NK-92 treated with Interleukin-12 subunit alpha and Interleukin-12 subunit beta, amount 100 ng/mL, for 24 hours (cell line): ENCODE measurements around the gene AARS1.
"Not testable (repeated sequence)": the region's sequence is repeated elsewhere in the genome, so short reads cannot be mapped to it uniquely, and the experiment has no call there.

Source experiments
- DNase-seq: peaks from one replicate; lab custom pipeline; 2025; lab: John Stamatoyannopoulos, UW

The AARS1 gene

GRCh38 chr16:70289229-70290094 is at the start of gene AARS1:
AARS1 (minus strand) TSS chr16:70289506; CDS start chr16:70282763, 6,743 bp downstream.
- peak; percentile 91 for DNase-seq

DNA sequence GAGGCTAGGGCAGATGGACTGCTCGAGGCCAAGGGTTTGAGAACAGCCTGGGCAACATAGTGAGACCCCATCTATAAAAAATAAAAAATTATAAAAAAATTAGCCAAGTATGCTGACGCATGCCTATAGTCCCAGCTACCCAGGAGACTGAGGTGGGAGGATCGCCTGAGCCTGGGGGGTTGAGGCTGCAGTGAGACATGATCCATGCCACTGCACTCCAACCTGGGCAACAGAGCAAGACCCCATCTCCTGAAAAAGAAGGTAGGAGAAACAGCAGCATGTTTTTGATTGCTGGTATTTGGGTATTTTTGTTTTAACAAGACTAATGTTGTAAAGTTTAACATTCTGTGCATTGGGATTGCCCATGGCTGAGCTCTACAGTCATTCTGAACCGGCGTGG is 48.5 kb upstream of the AARS1 start:
- no peak for DNase-seq

DNA sequence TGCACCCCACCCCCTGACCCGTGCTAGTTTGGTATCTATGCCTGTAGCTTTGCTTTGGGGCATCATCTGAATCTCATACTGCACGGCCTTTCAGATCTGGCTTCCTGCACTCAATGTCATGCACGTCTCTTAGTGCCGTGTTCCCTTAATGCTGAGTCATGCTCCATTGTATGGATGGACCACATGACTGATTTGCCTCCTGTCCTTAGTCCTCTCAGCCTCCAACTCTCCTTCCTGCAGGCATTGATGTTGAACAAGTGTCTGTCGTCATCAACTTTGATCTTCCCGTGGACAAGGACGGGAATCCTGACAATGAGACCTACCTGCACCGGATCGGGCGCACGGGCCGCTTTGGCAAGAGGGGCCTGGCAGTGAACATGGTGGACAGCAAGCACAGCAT is 43.4 kb upstream of the AARS1 start:
- not testable (repeated sequence) for DNase-seq

DNA sequence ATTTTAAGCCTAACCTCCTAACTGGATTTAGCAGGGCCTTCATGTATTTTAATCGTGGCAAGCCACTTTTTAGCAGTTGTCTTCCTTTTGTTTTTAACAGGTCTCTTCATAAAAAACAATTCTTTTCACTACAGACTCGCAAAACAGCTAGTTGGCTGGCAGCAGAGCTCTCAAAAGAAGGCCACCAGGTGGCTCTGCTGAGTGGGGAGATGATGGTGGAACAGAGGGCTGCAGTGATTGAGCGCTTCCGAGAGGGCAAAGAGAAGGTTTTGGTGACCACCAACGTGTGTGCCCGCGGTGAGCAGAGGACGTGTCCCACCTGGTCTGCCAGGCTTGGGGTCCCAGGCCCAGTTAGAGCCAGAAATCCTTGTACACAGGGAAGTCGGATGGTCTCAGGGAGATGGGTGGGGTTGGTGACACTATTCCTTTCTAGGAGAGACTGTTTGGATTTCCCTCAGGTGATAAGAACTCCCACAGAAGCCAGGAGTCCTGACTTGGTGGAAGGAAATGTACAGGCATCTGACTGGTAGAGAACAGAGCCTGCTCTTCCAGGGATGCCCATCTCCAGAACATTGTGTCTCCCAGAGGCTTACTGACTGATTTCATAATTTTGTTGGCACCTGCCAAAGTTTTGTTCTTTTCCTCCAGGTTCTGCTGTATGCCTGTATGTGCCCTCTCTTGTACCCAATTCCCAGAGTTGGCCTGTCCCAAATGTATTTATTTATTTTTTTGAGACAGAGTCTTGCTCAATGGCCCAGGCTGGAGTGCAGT is 42.5 kb upstream of the AARS1 start:
- no peak for DNase-seq

DNA sequence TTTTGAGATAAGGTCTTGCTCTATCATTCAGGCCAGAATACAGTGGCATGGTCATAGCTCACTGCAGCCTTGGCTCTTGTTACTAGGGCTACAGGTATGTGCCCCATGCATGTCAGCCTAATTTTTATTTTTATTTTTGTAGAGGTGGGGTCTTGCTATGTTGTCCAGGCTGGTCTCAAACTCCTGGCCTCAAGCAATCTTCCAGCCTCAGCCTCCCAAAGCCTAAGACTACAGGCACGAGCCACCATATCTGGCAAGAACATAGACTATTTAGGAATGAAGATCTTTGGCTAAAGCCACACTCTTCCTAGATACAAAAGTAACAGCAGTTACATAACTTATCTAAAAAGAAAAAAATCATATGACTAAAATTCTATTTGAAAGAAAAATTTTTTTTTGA is 41.8 kb upstream of the AARS1 start:
- DNase-seq = no peak

DNA sequence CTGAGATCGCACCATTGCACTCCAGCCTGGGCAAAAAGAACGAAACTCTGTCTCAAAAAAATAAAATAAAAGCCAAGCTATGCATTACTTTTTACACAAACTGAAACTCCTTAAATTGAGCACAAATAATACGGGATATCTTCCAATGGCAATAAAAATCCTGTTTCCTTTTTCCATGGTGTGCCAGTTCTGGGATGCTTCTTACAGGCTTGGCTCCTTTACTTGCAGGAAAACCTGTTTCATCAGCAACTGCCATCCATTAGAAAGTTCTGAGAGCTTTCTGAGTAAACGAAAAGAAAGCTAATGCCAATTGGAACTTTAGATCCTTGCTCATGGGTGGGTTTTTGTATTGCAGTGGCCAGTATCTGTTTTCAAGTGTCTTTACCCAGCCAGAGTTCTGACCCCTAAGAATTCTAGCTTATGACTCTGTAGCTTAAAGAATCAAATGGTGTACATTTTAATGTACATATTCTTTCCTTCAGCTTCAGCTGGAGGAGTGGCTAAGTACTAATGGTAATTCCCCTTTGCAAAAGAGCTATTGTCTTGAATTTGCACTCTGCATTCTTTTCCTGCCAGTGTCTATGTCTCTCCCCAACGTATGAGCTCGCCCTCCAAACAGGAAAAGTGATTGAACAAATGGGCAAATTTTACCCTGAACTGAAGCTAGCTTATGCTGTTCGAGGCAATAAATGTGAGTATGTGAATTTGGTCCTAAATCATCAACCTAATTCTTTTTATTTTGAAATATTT is 35.9 kb upstream of the AARS1 start:
- no peak for DNase-seq

DNA sequence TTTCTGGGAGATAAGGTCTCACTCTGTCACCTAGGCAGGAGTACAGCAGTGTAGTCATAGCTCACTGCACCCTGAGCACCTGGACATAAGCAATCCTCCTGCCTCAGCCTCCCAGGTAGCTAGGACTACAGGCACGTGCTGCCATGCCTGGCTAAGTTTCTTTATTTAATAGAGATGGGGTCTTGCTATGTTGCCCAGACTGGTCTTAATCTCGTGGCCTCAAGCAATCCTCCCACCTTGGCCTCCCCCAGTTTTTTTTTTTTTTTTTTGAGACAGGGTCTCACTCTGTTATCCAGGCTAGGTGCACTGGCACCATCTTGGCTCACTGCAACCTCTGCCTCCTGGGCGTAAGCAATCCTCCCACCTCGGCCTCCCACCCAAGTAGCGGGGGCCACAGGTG is 30.8 kb upstream of the AARS1 start:
- DNase-seq = no peak

GRCh38 chr16:70307726-70308125 is 18.4 kb upstream of the AARS1 start:
- not testable (repeated sequence) for DNase-seq

DNA sequence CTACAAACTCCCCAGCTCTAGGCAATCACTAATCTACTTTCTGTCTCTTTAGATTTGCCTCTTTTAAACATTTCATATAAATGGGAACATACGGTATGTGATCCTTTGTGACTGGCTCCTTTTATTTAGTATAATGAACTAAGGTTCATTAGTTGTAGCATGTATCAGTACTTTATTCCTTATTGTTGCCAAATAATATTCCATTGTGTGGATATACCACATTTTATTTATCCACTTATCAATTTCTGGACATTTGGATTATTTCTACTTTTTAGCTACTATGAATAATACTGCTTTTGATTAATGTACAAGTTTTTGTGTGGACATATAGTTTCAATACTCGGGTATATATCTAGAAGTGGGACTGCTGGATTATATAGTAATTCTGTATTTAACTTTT is 17.6 kb upstream of the AARS1 start:
- no peak for DNase-seq

GRCh38 chr16:70304892-70305448 is 15.7 kb upstream of the AARS1 start:
- no peak for DNase-seq

- no peak for DNase-seq
Measured at GRCh38 chr16:70302745-70303144, 13.4 kb upstream of the AARS1 start.

DNA sequence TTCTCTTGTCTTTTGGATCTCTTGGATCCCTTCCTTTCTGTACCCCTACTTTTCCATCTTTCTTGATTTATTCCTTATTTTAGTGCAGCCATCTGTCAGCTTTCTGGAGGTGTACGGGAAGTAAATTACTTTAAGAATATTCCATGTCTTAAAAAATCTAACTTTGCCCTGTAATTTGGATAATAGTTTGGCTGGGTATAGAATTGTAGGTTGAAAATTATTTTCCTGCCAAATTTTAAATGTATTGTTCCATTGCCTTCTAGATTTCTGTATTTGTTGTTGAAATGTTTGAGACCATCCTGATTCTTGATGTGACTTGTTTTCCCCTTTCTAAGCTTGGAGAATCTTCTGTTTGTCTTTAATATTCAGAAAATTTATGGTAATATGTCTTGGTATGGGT is 11.8 kb upstream of the AARS1 start:
- DNase-seq = no peak

- DNase-seq = peak; percentile 53
Measured at GRCh38 chr16:70298988-70299938, 10.0 kb upstream of the AARS1 start, which contains the start of gene DDX19B. DDX19B (plus strand) TSS chr16:70299186; CDS start chr16:70299298, 112 bp downstream.

DNA sequence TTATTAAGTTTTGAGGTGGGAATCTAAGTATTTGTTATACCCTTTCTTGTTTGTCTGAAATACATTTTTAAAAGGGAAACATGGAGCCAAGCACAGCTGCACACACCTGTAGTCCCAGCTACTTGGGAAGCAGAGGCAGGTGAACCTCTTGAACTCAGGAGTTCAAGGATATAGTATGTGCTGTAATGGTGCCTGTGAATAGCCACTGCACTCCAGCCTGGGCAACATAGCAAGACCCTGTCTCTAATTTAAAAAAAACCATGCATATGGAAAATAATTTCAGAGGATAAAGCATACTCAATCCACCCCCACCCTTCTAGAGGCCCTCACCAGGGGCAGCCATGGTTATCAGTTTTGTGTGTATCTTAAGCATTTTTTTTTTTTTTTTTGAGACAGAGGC is 6.3 kb upstream of the AARS1 start:
- DNase-seq = no peak

DNA sequence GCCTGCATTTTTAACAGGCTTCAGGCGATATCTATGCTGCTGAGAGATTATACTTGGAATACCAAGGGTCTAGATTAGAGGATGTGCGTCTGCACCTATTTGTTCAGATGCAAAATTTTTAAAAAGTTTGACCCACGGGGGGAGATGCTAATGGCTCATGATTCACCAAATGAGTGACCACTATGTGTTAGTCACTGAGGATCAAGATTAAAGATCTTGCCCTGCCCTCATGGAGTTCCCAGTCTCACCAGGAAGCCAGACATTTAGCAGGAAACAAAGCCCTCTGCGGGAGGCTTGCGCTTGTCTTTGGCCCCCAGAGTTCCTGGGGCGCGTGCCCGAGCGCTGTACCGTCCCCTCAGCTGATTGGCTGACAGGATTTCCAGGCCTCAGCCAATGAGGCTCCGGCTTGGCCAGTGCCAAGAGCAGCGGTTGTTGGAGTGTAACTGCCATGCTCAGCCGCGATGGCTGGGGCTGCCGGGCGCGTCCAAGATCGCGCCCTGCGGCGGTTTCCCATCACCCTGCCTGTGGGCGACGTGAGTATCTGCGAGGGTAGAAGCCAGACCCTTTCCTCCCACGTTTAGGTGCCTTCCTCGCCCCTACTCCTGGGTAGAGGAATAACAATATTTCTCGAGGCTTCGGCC is 5.2 kb upstream of the AARS1 start:
- DNase-seq = no peak

GRCh38 chr16:70292148-70292547 is 2.8 kb upstream of the AARS1 start:
- not testable (repeated sequence) for DNase-seq

- no peak for DNase-seq
Measured at GRCh38 chr16:70290949-70291519, 1.7 kb upstream of the AARS1 start.

GRCh38 chr16:70287304-70287971 is 1.9 kb downstream of the AARS1 start:
- DNase-seq = not testable (repeated sequence)

GRCh38 chr16:70276392-70276791 is 12.9 kb downstream of the AARS1 start:
- DNase-seq = no peak
